SW480 (cell line): ENCODE measurements around the gene REXO1.

Experiments
- DNase-seq: peaks from one replicate; pipeline ENCODE4 v3.0.0-alpha.2; 2016; ENCODE audit warnings: low spot score

Gene REXO1

GRCh38 chr19:1861599-1862031, 13.3 kb upstream of the REXO1 start:
- DNase-seq: no peak

DNA sequence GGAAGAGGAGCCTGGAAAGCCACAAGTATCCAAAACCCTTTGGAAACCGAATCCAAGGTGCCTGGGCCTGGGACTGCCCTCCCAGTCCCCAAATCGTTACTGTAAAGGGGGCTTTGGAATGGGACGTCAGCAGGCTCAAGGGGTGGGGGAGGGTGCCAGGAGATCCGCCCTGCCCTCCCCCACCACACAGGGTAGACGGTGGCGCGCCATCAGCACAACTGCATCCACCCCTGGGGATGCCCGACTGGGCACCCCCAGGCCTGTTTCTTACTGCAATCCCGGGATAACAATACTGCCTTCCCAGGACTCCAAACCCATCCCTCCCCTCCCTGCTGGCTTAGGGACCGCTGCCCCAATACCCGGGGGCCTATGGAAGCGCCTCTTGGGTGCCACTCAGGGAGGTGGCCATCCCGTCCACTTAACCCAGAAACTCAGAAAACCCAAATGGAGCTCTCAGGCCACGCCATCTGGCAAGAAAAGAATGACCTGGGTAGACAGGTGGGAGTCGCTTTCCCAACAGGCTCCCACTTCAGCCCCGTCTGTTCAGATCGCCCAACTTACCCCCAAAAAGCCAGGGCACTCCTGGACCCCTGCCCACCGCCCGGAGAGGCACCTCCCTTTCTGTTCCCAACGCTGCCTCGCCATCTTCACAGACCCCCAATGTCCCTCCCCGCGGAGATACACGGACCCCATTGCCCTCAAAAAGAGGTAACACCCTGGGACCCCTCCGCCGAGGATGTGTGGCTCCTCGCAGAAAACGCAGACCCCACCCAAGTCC, 12.7 kb upstream of the REXO1 start:
- no peak for DNase-seq

DNA sequence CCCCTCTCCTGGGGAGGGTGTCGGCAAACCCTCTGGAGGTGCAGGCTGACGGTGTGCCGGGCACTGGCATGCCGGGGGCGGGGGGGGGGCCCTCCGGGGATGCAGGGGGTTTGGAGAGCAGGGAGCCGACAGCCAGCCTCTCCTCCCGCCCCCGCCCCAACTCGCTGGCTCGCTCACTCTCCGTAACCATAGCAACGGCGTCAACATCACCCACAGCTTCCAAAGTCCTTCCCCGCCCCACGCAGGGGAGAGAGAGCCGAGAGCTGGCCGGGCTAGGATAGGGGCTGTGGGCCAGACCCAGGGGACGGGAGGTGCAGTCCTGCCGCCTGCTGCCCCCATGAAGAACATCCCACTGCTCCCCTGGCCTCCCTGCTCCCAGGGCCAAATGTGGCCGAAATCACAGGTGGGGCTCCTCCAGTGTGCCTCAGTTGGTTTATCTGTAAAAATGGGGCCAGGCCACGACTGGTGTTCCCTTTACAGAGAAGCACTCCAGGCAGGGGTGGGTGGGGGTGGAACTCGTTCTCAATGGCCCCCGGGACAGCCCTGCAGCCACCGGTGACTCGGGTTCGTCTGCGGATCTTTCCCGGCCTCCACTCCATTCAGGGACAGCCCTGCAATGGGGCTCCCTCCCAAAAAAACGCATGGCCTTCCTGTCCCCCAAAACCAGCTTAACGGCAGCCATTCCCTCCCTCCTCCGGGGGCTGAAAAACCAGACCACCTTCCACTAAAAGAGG, 11.9 kb upstream of the REXO1 start:
- DNase-seq: peak; percentile 55

- no peak for DNase-seq
Observed at GRCh38 chr19:1859331-1859781, 11.1 kb upstream of the REXO1 start.

GRCh38 chr19:1858412-1859081, 10.3 kb upstream of the REXO1 start:
- no peak for DNase-seq

- DNase-seq: no peak
Observed at GRCh38 chr19:1857648-1858326, 9.5 kb upstream of the REXO1 start.

- DNase-seq: peak; percentile 75
Observed at GRCh38 chr19:1856698-1857603, 8.7 kb upstream of the REXO1 start.

GRCh38 chr19:1856345-1856697, 8.0 kb upstream of the REXO1 start:
- DNase-seq: no peak

- DNase-seq: no peak
Observed at GRCh38 chr19:1855828-1856255, 7.6 kb upstream of the REXO1 start.

DNA sequence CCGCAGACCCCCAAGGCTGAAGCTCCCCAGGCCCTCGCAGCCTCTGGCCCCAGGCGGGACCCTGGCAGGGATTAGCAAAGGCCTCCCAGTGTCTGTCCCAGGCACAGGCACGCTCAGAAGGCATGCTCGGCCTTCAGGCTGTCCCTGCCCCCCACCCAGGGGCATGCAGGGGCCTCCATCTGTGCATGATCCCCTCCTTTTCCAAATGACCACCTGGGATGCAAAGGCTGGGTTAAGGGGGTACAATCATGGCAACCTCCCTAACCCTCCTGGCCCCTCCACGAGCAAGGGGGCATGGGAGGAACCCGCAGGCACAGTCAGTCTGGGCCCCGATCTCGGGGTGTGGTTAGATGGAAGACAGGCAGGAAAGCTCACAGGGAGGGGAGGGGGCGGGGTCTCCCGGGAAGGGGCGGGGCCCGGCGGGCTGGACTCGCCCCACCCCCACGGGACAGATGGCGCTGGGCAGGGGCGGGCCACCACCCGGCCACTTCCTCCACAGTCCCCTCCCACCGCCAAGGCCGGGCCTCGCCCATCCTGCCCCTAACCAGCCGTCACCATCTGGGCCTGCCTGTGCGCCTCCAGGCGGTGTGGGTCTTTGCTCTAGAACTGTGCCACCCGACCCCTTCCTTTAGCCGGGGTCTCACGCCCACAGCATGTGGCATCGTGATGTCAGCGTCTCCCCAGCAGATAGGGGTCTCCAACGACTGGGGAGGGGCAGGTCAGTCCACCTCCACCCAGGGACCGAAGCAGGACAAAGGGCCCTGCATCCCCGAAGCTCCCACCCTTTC, 7.0 kb upstream of the REXO1 start:
- DNase-seq: peak; percentile 78

DNA sequence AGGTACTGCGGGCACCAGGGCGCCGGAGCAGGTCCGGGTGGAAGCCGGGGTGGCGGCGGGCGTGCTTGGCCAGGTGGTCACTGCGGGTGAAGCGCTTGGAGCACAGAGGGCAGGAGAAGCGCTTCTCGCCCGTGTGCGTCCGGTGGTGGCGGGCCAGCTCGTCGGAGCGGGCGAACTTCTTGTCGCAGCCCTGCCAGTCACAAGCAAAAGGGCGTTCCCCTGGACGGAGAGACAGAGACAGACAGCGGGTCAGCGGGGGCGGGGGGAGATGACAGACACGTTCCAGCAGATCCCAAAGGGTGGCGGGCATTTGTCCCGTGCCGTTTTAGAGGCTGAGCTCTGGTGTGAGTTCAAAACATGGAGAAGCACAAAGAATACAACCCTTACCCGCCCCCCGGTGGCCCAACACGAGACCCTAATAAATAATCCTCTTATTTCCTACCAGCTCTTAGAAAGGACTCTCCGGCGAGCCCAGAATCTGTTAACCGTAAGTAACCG, 6.3 kb upstream of the REXO1 start:
- no peak for DNase-seq

DNA sequence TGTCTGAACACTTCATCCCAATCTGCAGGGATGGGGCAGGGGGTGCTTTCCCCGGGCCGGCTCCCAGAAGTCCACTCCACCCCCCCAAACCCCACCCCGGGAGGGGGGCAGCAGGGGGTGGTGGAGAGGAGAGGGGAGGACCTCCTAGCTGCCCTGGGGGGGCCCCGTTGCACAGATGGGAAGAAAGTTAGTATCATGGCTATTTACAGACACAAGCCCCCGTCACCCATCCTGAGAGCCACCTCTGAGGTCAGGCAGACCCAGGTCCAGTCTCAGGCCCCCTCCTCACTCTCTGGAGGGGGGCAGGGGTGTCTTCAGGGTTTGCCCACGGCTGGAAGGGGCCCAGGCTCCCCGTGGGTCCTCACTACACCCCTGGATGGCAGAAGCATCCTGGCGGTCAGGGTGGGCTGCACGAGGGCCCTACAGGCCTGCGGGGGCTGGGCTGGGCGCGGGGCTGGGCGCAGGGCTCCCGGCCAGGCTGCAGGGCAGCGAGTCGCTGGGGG, 5.8 kb upstream of the REXO1 start:
- no peak for DNase-seq

DNA sequence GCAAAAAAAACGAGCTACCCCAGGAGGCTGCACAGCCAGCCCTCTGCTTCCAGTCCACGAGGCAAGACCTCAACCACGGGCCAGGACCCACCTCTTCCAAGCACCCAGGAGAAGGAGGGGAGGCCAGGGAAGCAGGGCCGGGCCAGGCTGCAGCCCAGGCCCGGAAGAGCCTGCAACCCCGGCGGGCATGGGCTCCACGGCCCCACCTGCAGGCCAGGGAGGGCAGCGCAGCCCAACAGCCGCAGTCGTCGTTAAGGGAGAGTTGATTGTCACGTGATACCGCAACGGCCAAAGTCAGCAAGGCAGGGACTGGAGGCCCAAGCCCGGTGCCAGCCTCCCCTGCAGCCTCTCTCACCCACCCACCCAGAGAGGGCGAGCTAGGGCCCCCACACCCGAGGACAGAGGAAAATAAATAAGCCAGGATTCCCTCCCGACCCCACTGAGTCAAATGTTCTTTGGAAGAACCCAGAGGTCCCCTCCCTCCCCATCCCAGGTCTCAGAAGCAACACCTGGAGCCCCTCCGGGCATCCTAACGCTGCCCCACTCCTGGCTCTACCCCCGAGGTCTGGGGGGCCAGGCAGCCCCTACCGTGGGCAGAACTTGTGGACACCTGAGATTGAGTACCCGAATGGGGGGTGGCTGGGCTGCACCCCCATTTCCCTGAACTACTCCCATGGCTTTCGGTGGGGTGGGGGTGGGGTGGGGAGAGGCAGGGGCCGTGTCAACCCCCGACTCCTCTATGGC, 5.2 kb upstream of the REXO1 start:
- DNase-seq: peak; percentile 56

GRCh38 chr19:1852581-1853128, 4.4 kb upstream of the REXO1 start:
- DNase-seq: no peak

DNA sequence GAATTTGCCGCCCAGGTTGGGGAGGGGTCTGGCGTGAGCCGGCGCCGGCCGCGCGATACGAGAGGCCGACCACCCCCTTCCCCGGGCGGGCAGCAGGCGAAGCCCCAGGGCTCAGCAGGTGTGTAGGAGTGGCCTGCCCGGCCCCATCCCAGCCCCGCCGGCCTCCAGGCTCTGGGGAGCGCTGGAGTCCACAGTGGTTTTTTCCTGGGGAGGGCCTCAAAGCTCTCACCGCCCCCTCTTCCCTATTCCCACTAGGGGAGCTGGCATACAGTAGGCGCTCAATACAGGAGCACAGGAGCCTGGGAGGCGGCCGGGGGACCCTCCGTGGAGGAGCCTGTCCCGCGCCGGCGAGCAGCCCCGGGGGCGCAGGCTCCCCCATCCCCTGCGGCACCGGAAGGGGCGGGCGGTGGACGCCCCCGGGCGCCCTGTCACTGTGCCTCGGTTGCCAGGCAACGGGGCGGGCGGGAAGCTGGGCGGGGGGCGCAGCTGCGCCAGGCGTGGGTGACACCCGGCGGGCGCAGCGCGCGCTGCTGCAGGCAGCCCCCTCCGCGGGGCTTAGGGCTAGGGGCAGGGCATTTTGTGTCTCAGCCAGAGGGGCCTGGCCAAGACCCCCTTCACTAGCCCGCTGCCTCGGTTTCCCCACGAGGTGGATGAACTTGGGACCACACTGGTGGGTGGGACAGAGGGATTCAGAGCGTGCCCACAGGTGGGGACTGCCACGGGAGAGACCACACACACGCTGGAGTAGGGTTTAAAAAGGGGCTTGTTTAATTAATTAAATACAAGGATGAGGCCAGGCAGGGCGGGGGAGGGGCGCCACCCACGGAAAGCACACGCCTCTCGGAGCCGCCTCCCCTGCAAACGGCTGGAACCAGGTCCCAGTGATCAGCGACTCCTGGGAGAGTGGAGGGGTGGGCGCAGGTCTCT, 3.6 kb upstream of the REXO1 start:
- no peak for DNase-seq

- no peak for DNase-seq
Observed at GRCh38 chr19:1850809-1851653, 2.7 kb upstream of the REXO1 start.

DNA sequence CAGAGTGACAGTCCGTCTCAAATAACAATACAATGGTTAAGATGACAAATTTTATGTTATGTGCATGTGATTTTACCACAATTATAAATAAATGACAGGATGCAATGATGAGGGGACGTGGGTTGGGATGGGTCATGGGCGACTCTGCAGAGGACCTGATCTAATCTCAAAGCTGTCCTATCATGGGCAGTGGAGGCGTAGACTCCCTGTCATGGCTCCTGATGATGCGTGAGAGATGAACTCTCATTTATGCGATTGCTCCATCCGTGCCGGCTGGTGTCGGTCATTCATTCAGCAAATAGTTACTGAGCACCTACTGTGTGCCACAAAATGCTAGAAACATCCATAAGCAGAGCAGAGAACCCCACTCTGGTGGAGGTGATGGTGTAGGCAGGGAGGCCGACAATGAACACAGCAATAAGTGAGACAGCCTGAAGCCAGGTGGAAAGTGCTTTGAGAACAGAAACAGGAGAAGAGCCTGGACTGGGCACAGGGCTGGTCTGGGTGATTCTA, 1.7 kb upstream of the REXO1 start:
- DNase-seq: no peak
